Fibroblast of villous mesenchyme (primary cell): ENCODE measurements around the gene DGKI. TPM values are rescaled to one million over a fixed set of nuclear protein-coding genes. Genes with fewer than 3 reads are reported as not detected.

ENCODE experiments used
- DNase-seq: peaks from one replicate; pipeline ENCODE4 v3.0.0-alpha.2; 2010; ENCODE audit warnings: low read depth
- H3K4me3 ChIP-seq: 2 replicates; pipeline ENCODE4 v1.5.1; 2011; ENCODE audit warnings: low read depth, mild to moderate bottlenecking, low read length
- total RNA-seq: library from RNA; depleted of rRNA; stranded (reverse); fragments of >200 nt; gene quantifications from 2 replicates; pipeline ENCODE4 v1.2.3, GENCODE V29; 2012
- TF ChIP-seq, protein P1 (sequence below): IDR thresholded peaks from 2 replicates; pipeline ENCODE4 v1.5.1; 2012; ENCODE audit warnings: low read depth, mild to moderate bottlenecking, low read length; ENCODE audit not compliant: insufficient read depth

The DGKI gene
- total RNA-seq, 1 donor = 3.5 TPM

DNA sequence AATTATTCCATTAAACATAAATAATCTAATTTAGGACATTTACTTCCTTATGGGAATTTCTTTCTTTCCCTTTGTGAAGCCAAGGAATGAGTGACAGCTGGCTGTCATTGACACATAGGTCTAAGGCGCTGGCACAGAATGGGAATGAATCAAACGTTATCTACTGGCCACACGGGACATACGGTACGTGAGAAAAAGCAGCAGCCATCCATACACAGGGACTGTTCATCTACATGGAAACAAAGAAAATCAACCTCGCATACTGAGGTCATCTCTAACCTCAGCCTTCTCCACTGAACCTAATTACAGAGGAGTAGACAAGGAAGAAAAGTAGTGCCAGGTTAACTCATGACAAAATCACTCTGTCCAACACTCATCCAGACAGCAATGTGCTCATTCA is 376.9 kb downstream of the DGKI start:
- TF ChIP-seq, protein P1, sequence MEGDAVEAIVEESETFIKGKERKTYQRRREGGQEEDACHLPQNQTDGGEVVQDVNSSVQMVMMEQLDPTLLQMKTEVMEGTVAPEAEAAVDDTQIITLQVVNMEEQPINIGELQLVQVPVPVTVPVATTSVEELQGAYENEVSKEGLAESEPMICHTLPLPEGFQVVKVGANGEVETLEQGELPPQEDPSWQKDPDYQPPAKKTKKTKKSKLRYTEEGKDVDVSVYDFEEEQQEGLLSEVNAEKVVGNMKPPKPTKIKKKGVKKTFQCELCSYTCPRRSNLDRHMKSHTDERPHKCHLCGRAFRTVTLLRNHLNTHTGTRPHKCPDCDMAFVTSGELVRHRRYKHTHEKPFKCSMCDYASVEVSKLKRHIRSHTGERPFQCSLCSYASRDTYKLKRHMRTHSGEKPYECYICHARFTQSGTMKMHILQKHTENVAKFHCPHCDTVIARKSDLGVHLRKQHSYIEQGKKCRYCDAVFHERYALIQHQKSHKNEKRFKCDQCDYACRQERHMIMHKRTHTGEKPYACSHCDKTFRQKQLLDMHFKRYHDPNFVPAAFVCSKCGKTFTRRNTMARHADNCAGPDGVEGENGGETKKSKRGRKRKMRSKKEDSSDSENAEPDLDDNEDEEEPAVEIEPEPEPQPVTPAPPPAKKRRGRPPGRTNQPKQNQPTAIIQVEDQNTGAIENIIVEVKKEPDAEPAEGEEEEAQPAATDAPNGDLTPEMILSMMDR = no peak
- DNase-seq = no peak
- H3K4me3 ChIP-seq = no peak overlapping the region

DNA sequence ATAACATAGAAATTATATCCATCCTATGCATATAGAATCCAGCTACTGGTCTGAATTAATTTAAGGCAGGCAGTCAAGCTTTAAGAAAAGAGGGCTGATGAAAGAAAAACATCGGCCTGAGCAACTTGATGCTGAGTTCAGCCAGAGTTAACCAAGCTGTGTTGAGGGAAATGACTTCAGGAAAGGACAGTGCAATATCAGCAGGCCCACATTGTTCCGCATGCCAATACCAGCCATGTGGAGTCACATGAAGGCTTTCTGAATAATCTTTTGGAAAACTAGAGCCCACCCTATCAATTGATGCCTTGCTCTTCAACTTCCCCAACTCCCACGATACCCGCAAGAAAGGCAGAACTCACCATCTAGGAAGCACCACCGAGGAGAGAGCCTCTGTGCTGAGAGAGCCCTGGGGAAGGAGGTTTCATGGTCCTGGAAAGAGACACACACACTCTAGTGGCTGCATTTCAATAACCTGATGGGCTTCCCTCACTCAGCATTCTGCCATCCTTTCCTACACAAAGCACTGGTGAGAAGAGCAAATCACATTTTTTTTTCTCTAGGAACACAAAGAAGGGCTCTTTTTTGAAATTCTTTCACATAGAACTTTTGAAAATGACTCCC is 377.5 kb downstream of the DGKI start:
- no peak for DNase-seq
- TF ChIP-seq, protein P1 = no peak
- H3K4me3 ChIP-seq = no peak overlapping the region

- H3K4me3 ChIP-seq = no peak overlapping the region
- DNase-seq = no peak
- TF ChIP-seq, protein P1 = no peak
These were observed 383.9 kb downstream of the DGKI start for GRCh38 chr7:137462847-137463246.

DNA sequence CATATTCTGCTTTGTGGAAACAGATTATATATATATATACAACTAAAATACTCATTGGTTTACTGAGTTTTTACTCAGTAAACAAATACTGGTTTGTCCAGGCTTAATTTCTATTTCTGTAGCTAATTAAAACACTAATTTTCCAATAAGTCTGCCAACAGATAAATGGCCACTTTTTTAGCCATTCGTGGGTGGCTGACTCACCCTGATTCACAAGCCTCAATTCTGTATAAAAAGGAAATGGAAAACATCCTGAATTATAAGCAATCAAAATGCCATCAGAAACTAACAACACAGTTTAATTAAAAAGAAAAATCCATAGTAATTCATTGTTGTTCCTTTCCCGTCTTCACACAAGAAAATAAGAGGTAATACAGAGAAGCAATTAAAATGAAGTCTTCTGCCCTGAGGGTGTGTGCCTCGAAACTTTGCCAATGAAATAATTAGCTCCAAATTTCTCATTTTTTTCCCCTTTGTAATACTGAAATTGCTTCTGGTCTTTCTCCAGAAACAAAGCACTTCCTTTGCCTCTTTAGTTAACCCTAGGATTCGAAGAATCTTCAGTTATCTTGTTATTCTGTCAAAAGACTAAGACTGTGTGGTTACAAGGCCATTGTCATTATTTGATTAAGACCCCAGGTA is 384.6 kb downstream of the DGKI start:
- TF ChIP-seq, protein P1 = no peak
- no peak overlapping the region for H3K4me3 ChIP-seq
- DNase-seq = peak; percentile 28

DNA sequence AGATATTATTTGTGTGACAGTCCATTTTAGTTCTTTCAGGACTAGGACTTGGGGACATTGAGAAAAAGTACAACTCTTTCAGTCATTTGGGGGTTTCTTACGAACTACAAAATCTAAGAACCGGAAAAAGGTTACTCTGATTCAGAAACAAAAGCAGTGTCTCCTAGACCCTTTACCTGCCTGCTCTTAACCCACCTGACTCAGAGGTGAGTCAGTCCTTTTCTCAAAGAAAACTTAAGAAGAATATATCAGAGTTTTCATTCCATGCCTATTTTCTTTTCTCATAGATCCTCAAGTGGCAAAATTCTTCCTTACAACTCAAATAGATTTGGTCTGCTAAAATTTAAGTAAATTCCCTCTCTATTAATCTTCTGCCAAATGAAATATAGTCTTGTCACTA is 388.4 kb downstream of the DGKI start:
- no peak overlapping the region for H3K4me3 ChIP-seq
- TF ChIP-seq, protein P1 = no peak
- DNase-seq = no peak

DNA sequence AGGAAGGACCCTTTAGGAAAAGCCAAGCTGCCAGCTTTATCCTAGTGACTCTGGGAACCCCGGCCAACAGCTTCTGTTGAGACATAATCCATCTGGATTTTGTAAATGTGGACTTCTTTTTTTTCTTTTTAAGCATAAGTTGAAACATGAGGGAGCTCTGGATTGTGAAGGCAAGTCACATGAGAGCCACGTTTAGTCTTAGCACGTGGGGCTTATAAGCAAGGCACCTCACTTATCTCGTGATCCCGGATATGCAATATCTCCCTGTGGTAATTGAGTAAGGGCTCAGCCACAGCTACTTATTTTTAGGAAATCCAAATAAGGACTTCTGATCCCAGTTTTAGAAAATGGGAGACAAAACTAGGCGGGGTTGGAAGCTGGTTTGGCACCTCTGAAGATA is 392.0 kb downstream of the DGKI start:
- H3K4me3 ChIP-seq = no peak overlapping the region
- TF ChIP-seq, protein P1 = no peak
- DNase-seq = peak; percentile 99
